Keratinocyte (primary cell): ENCODE data around the gene NUMBL. TPM values are rescaled to one million over a fixed set of nuclear protein-coding genes. Genes with fewer than 3 reads are reported as not detected.

Experiments used
- DNase-seq: peaks from one replicate; pipeline ENCODE4 v3.0.0-alpha.2; 2011; ENCODE audit warnings: low read depth, missing footprints, low spot score
- FAIRE-seq: peaks from 2 replicates; lab custom pipeline; 2011; peaks lifted over from hg19 to GRCh38; lab: Jason Lieb, UNC
- H2AFZ ChIP-seq: 2 replicates; pipeline ENCODE4 v1.6.0; 2012; ENCODE audit warnings: low read length, control low read depth, inconsistent platforms; ENCODE audit not compliant: control insufficient read depth
- H3K27ac ChIP-seq: 2 replicates; pipeline ENCODE4 v1.5.1; 2011; ENCODE audit warnings: low read length; ENCODE audit not compliant: control insufficient read depth, insufficient read depth
- H3K27me3 ChIP-seq: 3 replicates; pipeline ENCODE4 v1.6.0; 2011; ENCODE audit warnings: low read length; ENCODE audit not compliant: control insufficient read depth, insufficient read depth; ENCODE audit errors: extremely low read depth
- H3K36me3 ChIP-seq, 2 experiments: 2 replicates in 1 of 2; 3 replicates in 1 of 2; pipeline ENCODE4 v1.5.1; 2011; ENCODE audit warnings: low read length in 2 of 2, mild to moderate bottlenecking in 1 of 2; ENCODE audit not compliant: control insufficient read depth in 2 of 2, insufficient read depth in 2 of 2; ENCODE audit errors: extremely low read depth in 1 of 2
- H3K4me1 ChIP-seq: 3 replicates; pipeline ENCODE4 v1.5.1; 2011; ENCODE audit warnings: low read length; ENCODE audit not compliant: control insufficient read depth, insufficient read depth; ENCODE audit errors: extremely low read depth
- H3K4me2 ChIP-seq: 3 replicates; pipeline ENCODE4 v1.6.0; 2011; ENCODE audit warnings: low read depth, low read length; ENCODE audit not compliant: control insufficient read depth, insufficient read depth; ENCODE audit errors: extremely low read depth
- H3K4me3 ChIP-seq, 3 experiments: fragments of 200-600 bp in 1 of 3; sonication (generic) in 1 of 3; 2 replicates in 2 of 3; 3 replicates in 1 of 3; pipeline ENCODE4 v1.5.1; 2011 to 2016; ENCODE audit warnings: low read length in 3 of 3, mild to moderate bottlenecking in 3 of 3, control low read depth in 2 of 3, inconsistent platforms in 1 of 3, low read depth in 1 of 3, mixed read lengths in 1 of 3, mixed run types in 1 of 3, moderate library complexity in 1 of 3; ENCODE audit not compliant: control insufficient read depth in 2 of 3, insufficient read depth in 2 of 3; ENCODE audit errors: extremely low read depth in 1 of 3
- H3K79me2 ChIP-seq: 2 replicates; pipeline ENCODE4 v1.6.0; 2012; ENCODE audit warnings: low read length; ENCODE audit not compliant: control insufficient read depth, insufficient read depth
- H3K9ac ChIP-seq: 3 replicates; pipeline ENCODE4 v1.6.0; 2011; ENCODE audit warnings: low read length; ENCODE audit not compliant: control insufficient read depth, insufficient read depth; ENCODE audit errors: extremely low read depth
- H3K9me1 ChIP-seq: 3 replicates; pipeline ENCODE4 v1.6.0; 2011; ENCODE audit warnings: low read length; ENCODE audit not compliant: control insufficient read depth, insufficient read depth; ENCODE audit errors: extremely low read depth
- H3K9me3 ChIP-seq: 2 replicates; pipeline ENCODE4 v1.5.1; 2012; ENCODE audit warnings: low read depth, low read length; ENCODE audit not compliant: control insufficient read depth
- H4K20me1 ChIP-seq: 3 replicates; pipeline ENCODE4 v1.6.0; 2011; ENCODE audit warnings: low read length; ENCODE audit not compliant: control insufficient read depth, insufficient read depth; ENCODE audit errors: extremely low read depth
- EZH2 ChIP-seq: IDR thresholded peaks from one replicate; pipeline ENCODE4 v1.6.1; 2012; ENCODE audit warnings: inconsistent platforms, mild to moderate bottlenecking, low read length, moderate library complexity
- dilution Hi-C: fragments of 300-500 bp; cut with MboI; formaldehyde crosslinking; loops from one replicate; pipeline ENCODE4 v1.7.0; 2020; ENCODE audit warnings: low sequenced_read_pairs; ENCODE audit not compliant: extremely low pct_ligation_motif_present
- polyA minus RNA-seq, 3 experiments: library from RNA; depleted of rRNA, polyadenylated mRNA; stranded (reverse); fragments of >200 nt; gene quantifications; 1 replicate in 1 of 3; 2 replicates in 1 of 3; 3 replicates in 1 of 3; pipeline ENCODE4 v1.2.3, GENCODE V29; 2011
- polyA plus RNA-seq, 5 experiments: library from polyadenylated mRNA; depleted of rRNA in 3 of 5; stranded (reverse) in 3 of 5; stranded (forward) in 1 of 5; unstranded in 1 of 5; fragments of >200 nt; gene quantifications; 1 replicate in 1 of 5; 2 replicates in 3 of 5; 3 replicates in 1 of 5; pipeline versions ENCODE4 v1.2.1 to v1.2.3, GENCODE V29; 2011 to 2012; ENCODE audit warnings: missing spikeins in 2 of 5, low read depth in 1 of 5, low replicate concordance in 1 of 5
- TF ChIP-seq, protein P1 (sequence below), 3 experiments: IDR thresholded peaks in 1 of 3; conservative IDR thresholded peaks in 1 of 3; optimal IDR thresholded peaks in 1 of 3; 2 replicates in 2 of 3; 3 replicates in 1 of 3; pipeline versions ENCODE3 to v1.5.1; 2011; ENCODE audit warnings: low read length in 3 of 3, mild to moderate bottlenecking in 3 of 3, moderate library complexity in 2 of 3, control low read depth in 1 of 3, inconsistent platforms in 1 of 3; ENCODE audit not compliant: insufficient read depth in 2 of 3; ENCODE audit errors: extremely low read depth in 1 of 3

NUMBL gene
- polyA plus RNA-seq, result 5.5 to 6.0 TPM (median 5.7 TPM) in 3 replicates
- 2.1 TPM for polyA plus RNA-seq (2011; ENCODE audit: low read depth)
- polyA plus RNA-seq (2011; cell fraction: cytosol; rRNA removed), result 2.8 and 6.6 TPM in 2 replicates
- polyA plus RNA-seq (2011; cell fraction: nucleus; rRNA removed), result 17.4 and 21.6 TPM in 2 replicates
- polyA plus RNA-seq (2012; ENCODE audit: low replicate concordance), result 5.1 and 6.9 TPM in 2 replicates
- 7.4 to 12.4 TPM (median 7.8 TPM) in 3 replicates for polyA minus RNA-seq
- 7.7 TPM for polyA minus RNA-seq (2011; cell fraction: cytosol; rRNA and poly(A)+ RNA removed)
- 6.2 and 12.3 TPM in 2 replicates for polyA minus RNA-seq (2011; cell fraction: nucleus; rRNA and poly(A)+ RNA removed)

DNA sequence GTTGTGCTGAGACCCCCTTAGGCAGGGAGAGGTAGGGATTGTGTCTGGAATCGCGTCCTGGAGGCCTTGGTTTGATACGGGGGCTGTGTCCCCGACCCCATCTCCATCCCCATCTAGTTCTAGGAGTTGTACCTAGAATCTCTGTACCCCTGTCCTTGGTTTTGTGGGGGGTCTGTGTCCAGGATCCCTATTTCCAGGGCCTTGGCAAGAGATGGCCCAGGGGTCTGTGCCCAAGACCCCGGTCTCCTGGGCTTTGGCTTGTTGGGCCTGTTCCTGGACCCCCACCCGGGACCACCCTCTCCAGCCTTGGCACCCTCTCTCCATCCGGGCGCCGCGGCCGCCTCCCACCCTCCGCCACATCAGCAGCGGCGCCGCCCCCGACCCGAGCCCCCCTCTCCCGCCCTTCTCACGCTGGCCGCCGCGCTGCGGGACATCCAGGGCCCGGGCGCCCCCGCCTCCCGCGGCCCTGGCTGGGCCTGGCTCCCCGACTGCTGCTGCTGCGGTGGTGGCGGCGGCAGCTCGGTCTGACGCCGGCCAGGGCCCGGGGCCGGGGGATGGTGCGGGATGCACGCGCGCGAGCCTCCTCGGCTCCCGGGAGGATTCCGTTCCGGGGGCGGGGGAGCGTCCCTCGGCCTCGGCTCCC, at the start of gene NUMBL:
Gene NUMBL, minus strand, starts transcription at position 602 of the 643 bp plus-strand sequence. Its CDS starts 168 bp downstream, at position 434.
- Histone ChIP-seq H3K27ac (peak within 1 kb of the TSS; percentile 84), H2AFZ (peak within 1 kb of the TSS; percentile 87), H3K27me3 (no peaks in the 10 kb centered on the region), H3K4me3 (peak within 1 kb of the TSS; percentile 52 to 76 (median 70)), H3K36me3 (peaks cover 9 to 30% of the 10 kb centered on the region in 2 experiments), H3K9me3 (no peaks in the 10 kb centered on the region), H3K9ac (peak within 1 kb of the TSS; percentile 88), H3K4me1 (peaks cover 36% of the 10 kb centered on the region), H3K4me2 (peak within 1 kb of the TSS; percentile 92), H4K20me1 (peaks cover 2% of the 10 kb centered on the region), H3K9me1 (no peaks in the 10 kb centered on the region), H3K79me2 (peaks cover 15% of the 10 kb centered on the region)
- DNase-seq (no peak), FAIRE-seq (no peak)
- TF ChIP-seq, protein P1, sequence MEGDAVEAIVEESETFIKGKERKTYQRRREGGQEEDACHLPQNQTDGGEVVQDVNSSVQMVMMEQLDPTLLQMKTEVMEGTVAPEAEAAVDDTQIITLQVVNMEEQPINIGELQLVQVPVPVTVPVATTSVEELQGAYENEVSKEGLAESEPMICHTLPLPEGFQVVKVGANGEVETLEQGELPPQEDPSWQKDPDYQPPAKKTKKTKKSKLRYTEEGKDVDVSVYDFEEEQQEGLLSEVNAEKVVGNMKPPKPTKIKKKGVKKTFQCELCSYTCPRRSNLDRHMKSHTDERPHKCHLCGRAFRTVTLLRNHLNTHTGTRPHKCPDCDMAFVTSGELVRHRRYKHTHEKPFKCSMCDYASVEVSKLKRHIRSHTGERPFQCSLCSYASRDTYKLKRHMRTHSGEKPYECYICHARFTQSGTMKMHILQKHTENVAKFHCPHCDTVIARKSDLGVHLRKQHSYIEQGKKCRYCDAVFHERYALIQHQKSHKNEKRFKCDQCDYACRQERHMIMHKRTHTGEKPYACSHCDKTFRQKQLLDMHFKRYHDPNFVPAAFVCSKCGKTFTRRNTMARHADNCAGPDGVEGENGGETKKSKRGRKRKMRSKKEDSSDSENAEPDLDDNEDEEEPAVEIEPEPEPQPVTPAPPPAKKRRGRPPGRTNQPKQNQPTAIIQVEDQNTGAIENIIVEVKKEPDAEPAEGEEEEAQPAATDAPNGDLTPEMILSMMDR (optimal IDR thresholded peaks at IDR 0.05 in 1 of 3, IDR thresholded peaks at IDR 0.05 in 1 of 3, conservative IDR thresholded peaks at IDR 0.05 in 1 of 3; ENCODE audit: extremely low read depth in 1 of 3, insufficient read depth in 2 of 3, low read length in 3 of 3), result no peak
- no peak for TF ChIP-seq EZH2
- dilution Hi-C loops, result no loop called here

GRCh38 chr19:40739030-40739839, 48.8 kb upstream of the NUMBL start:
- no peaks in the 10 kb centered on the region for H3K79me2 ChIP-seq
- no peaks in the 10 kb centered on the region for H3K9me3 ChIP-seq
- no peak overlapping the region for H3K4me3 ChIP-seq
- H2AFZ ChIP-seq, result no peak overlapping the region
- no peaks in the 10 kb centered on the region for H3K27me3 ChIP-seq
- dilution Hi-C loops, result no loop called here
- DNase-seq (no peak), FAIRE-seq (peak; percentile 13)
- peaks cover 10% of the 10 kb centered on the region for H3K4me1 ChIP-seq
- no peak overlapping the region for H3K27ac ChIP-seq
- no peak for TF ChIP-seq EZH2
- TF ChIP-seq, protein P1 (optimal IDR thresholded peaks at IDR 0.05 in 1 of 3, IDR thresholded peaks at IDR 0.05 in 1 of 3, conservative IDR thresholded peaks at IDR 0.05 in 1 of 3; ENCODE audit: extremely low read depth in 1 of 3, insufficient read depth in 2 of 3, low read length in 3 of 3), result no peak
- no peaks in the 10 kb centered on the region for H4K20me1 ChIP-seq
- peaks cover 26 to 46% of the 10 kb centered on the region in 2 experiments for H3K36me3 ChIP-seq
- H3K9me1 ChIP-seq, result no peaks in the 10 kb centered on the region
- H3K4me2 ChIP-seq, result no peak overlapping the region
- no peak overlapping the region for H3K9ac ChIP-seq
